Type B pancreatic cell (in vitro differentiated cells): ENCODE results near the gene DYTN. TPM values are rescaled to one million over a fixed set of nuclear protein-coding genes. Genes with fewer than 3 reads are reported as not detected.
"Not testable (repeated sequence)": the region's sequence is repeated elsewhere in the genome, so short reads cannot be mapped to it uniquely, and the experiment has no call there.

Experiments used
- DNase-seq: peaks from one replicate; pipeline ENCODE4 v3.0.0; 2021; ENCODE audit warnings: mixed read lengths; ENCODE audit not compliant: unreplicated experiment; ENCODE audit errors: extremely low spot score
- H3K27ac Mint-ChIP-seq: 2 replicates; pipeline ENCODE4 v1.8.0; 2021; ENCODE audit warnings: mild to moderate bottlenecking, mixed read lengths
- H3K27me3 Mint-ChIP-seq: 2 replicates; pipeline ENCODE4 v1.8.0; 2021; ENCODE audit warnings: mixed read lengths
- H3K36me3 Mint-ChIP-seq: 2 replicates; pipeline ENCODE4 v1.8.0; 2021; ENCODE audit warnings: mixed read lengths
- H3K4me1 Mint-ChIP-seq: one replicate; pipeline ENCODE4 v1.8.0; 2021; ENCODE audit warnings: mixed read lengths; ENCODE audit not compliant: unreplicated experiment
- H3K4me3 Mint-ChIP-seq: 2 replicates; pipeline ENCODE4 v1.8.0; 2021; ENCODE audit warnings: mild to moderate bottlenecking, mixed read lengths
- H3K9me3 Mint-ChIP-seq: 2 replicates; pipeline ENCODE4 v1.8.0; 2021; ENCODE audit warnings: mixed read lengths
- CTCF ChIP-seq: fragments of 200-600 bp; sonication (generic); conservative IDR thresholded peaks from 2 replicates; pipeline ENCODE4 v1.5.0; 2021; ENCODE audit warnings: antibody characterized with exemption, mild to moderate bottlenecking
- total RNA-seq: library from RNA; stranded (reverse); gene quantifications from 2 replicates; pipeline ENCODE4 v1.2.1, GENCODE V29; 2021; ENCODE audit warnings: low replicate concordance

The DYTN gene
- total RNA-seq, 1 donor from 2014 or later: not detected

GRCh38 chr2:206727287-206727686 lies 9.1 kb upstream of the DYTN start:
- no peaks in the 10 kb centered on the region for H3K4me1 Mint-ChIP-seq
- H3K27me3 Mint-ChIP-seq: peaks cover 28% of the 10 kb centered on the region

GRCh38 chr2:206723288-206723687 lies 5.1 kb upstream of the DYTN start:
- no peaks in the 10 kb centered on the region for H3K9me3 Mint-ChIP-seq
- no peaks in the 10 kb centered on the region for H3K36me3 Mint-ChIP-seq
- H3K4me3 Mint-ChIP-seq: no peak overlapping the region
- no peak overlapping the region for H3K27ac Mint-ChIP-seq
- H3K27me3 Mint-ChIP-seq: peaks cover 12% of the 10 kb centered on the region
- no peak for DNase-seq
- H3K4me1 Mint-ChIP-seq: no peaks in the 10 kb centered on the region
- no peak for TF ChIP-seq CTCF

More at GRCh38 chr2:206727287-206727686, 9.1 kb upstream of the DYTN start:
- no peak for TF ChIP-seq CTCF
- H3K4me3 Mint-ChIP-seq: no peak overlapping the region
- no peaks in the 10 kb centered on the region for H3K36me3 Mint-ChIP-seq
- no peak for DNase-seq
- H3K9me3 Mint-ChIP-seq: no peaks in the 10 kb centered on the region
- H3K27ac Mint-ChIP-seq: no peak overlapping the region

GRCh38 chr2:206721256-206721920 lies 3.2 kb upstream of the DYTN start:
- Mint-ChIP-seq H3K4me1 (no peaks in the 10 kb centered on the region), H3K4me3 (no peak overlapping the region), H3K27me3 (peaks cover 6% of the 10 kb centered on the region), H3K36me3 (no peaks in the 10 kb centered on the region), H3K9me3 (no peaks in the 10 kb centered on the region), H3K27ac (no peak overlapping the region)
- DNase-seq: no peak
- no peak for TF ChIP-seq CTCF

GRCh38 chr2:206716623-206717022 lies 1.6 kb downstream of the DYTN start:
- no peaks in the 10 kb centered on the region for H3K36me3 Mint-ChIP-seq
- no peak for TF ChIP-seq CTCF
- no peak overlapping the region for H3K4me3 Mint-ChIP-seq
- peaks cover 14% of the 10 kb centered on the region for H3K27me3 Mint-ChIP-seq
- H3K9me3 Mint-ChIP-seq: no peaks in the 10 kb centered on the region
- no peak overlapping the region for H3K27ac Mint-ChIP-seq
- DNase-seq: no peak
- no peaks in the 10 kb centered on the region for H3K4me1 Mint-ChIP-seq

- H3K9me3 Mint-ChIP-seq, H3K27ac Mint-ChIP-seq, DNase-seq, H3K36me3 Mint-ChIP-seq, H3K4me3 Mint-ChIP-seq, H3K4me1 Mint-ChIP-seq: not testable (repeated sequence)
- peaks cover 14% of the 10 kb centered on the region for H3K27me3 Mint-ChIP-seq
Observed at GRCh38 chr2:206715183-206715582, 3.0 kb downstream of the DYTN start.

- H3K9me3 Mint-ChIP-seq: no peaks in the 10 kb centered on the region
- DNase-seq: no peak
- H3K4me3 Mint-ChIP-seq: no peak overlapping the region
- no peaks in the 10 kb centered on the region for H3K36me3 Mint-ChIP-seq
- no peak for TF ChIP-seq CTCF
- peaks cover 18% of the 10 kb centered on the region for H3K27me3 Mint-ChIP-seq
- no peak overlapping the region for H3K27ac Mint-ChIP-seq
- no peaks in the 10 kb centered on the region for H3K4me1 Mint-ChIP-seq
Observed at GRCh38 chr2:206713746-206714145, 4.5 kb downstream of the DYTN start.
